Measurements from ENCODE around the gene PPP6R2.

DNA sequence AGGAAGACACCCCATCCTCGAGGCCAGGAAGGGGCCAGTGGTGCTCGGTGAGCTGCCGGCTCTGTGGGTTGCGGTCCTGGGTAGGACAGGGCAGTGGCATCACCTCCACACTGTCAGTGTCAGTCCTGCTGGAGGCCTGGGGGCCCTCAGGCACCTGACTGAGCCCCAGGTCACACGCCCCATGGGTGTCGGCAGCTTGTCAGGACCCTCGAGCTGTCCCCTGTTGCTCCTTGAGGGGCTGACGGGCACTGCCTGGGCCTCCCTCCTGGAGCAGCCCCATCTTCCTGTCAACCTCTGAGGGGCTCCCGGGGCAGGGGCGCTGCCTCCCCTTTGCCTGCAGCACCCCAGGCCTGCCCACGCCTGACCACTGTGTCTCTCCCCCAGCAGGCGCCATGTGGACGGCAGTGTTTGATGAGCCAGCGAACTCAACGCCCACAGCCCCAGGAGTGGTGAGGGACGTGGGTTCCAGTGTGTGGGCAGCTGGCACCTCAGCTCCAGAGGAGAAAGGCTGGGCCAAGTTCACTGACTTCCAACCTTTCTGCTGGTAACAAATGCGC lies 96.3 kb downstream of the PPP6R2 start:
- TF ChIP-seq PML (IDR thresholded peaks at IDR 0.05; ENCODE audit: low read length), result no peak
- TF ChIP-seq SAP30 (IDR thresholded peaks at IDR 0.05; ENCODE audit: borderline replicate concordance, insufficient read depth, low read depth, low read length, poor library complexity, severe bottlenecking), result no peak
